H1 (cell line): ENCODE data around the gene FKBP5. TPM values are rescaled to one million over a fixed set of nuclear protein-coding genes. Genes with fewer than 3 reads are reported as not detected.
A peak's percentile ranks its signal among the peaks of the same experiment; 100 is the strongest.

Source experiments
- ASH2L ChIP-seq: fragments of 200-600, 300-600 bp; sonication (generic); IDR thresholded peaks from one replicate; pipeline ENCODE4 v1.7.1; 2017; ENCODE audit warnings: low read length
- BACH1 ChIP-seq: IDR thresholded peaks from 2 replicates; pipeline ENCODE4 v1.6.1; 2012; ENCODE audit warnings: low read length, improper control_type of control experiment
- BRCA1 ChIP-seq: IDR thresholded peaks from 2 replicates; pipeline ENCODE4 v1.6.1; 2012; ENCODE audit warnings: low read depth, low read length, improper control_type of control experiment
- CBX5 ChIP-seq: fragments of 300-800, 300-1000 bp; sonication (generic); IDR thresholded peaks from 2 replicates; pipeline ENCODE4 v1.7.1; 2016; ENCODE audit warnings: antibody characterized with exemption, low read length, low read depth
- CEBPB ChIP-seq: IDR thresholded peaks from 2 replicates; pipeline ENCODE4 v1.6.1; 2012; ENCODE audit warnings: low read depth, low read length
- CREB1 ChIP-seq: IDR thresholded peaks from 2 replicates; pipeline ENCODE4 v1.6.1; 2012; ENCODE audit warnings: inconsistent platforms
- CTBP2 ChIP-seq: IDR thresholded peaks from 2 replicates; pipeline ENCODE4 v1.7.0; 2011; ENCODE audit warnings: borderline replicate concordance, mild to moderate bottlenecking, moderate library complexity, mixed read lengths, low read length; ENCODE audit not compliant: insufficient read depth, insufficient read length
- GTF2F1 ChIP-seq: IDR thresholded peaks from 2 replicates; pipeline ENCODE4 v1.6.1; 2012; ENCODE audit warnings: low read depth, low read length, improper control_type of control experiment, borderline replicate concordance
- HDAC2 ChIP-seq, 2 experiments: fragments of 300-600 bp in 1 of 2; sonication (generic) in 1 of 2; IDR thresholded peaks; 2 replicates each; pipeline ENCODE4 v1.6.1; 2011 to 2012; ENCODE audit warnings: low read depth in 2 of 2, low read length in 2 of 2, mild to moderate bottlenecking in 2 of 2, moderate library complexity in 2 of 2, borderline replicate concordance in 1 of 2, inconsistent platforms in 1 of 2
- JUN ChIP-seq: IDR thresholded peaks from 2 replicates; pipeline ENCODE4 v1.6.1; 2011; ENCODE audit warnings: low read depth, mild to moderate bottlenecking, improper control_type of control experiment, low read length
- KDM4A ChIP-seq: IDR thresholded peaks from one replicate; pipeline ENCODE4 v1.7.1; 2012; ENCODE audit warnings: low read depth, mild to moderate bottlenecking, moderate library complexity, low read length, inconsistent platforms; ENCODE audit not compliant: severe bottlenecking
- NANOG ChIP-seq: IDR thresholded peaks from 2 replicates; pipeline ENCODE4 v1.6.1; 2011; ENCODE audit warnings: low read length, low read depth, mild to moderate bottlenecking, inconsistent platforms; ENCODE audit not compliant: insufficient read depth, poor library complexity, severe bottlenecking
- NRF1 ChIP-seq: IDR thresholded peaks from 2 replicates; pipeline ENCODE4 v1.6.1; 2011; ENCODE audit warnings: mild to moderate bottlenecking, low read depth, low read length, improper control_type of control experiment
- POU5F1 ChIP-seq: IDR thresholded peaks from 2 replicates; pipeline ENCODE4 v1.6.1; 2011; ENCODE audit warnings: low read depth, mild to moderate bottlenecking, low read length, moderate library complexity
- RFX5 ChIP-seq: IDR thresholded peaks from 2 replicates; pipeline ENCODE4 v1.6.1; 2011; ENCODE audit warnings: low read depth, low read length, improper control_type of control experiment, borderline replicate concordance
- SIRT6 ChIP-seq: IDR thresholded peaks from one replicate; pipeline ENCODE4 v1.7.1; 2012; ENCODE audit warnings: low read length, inconsistent platforms
- SP4 ChIP-seq: IDR thresholded peaks from 2 replicates; pipeline ENCODE4 v1.6.1; 2012; ENCODE audit warnings: low read length, inconsistent platforms
- TAF1 ChIP-seq: IDR thresholded peaks from 2 replicates; pipeline ENCODE4 v1.6.1; 2011; ENCODE audit warnings: mild to moderate bottlenecking, low read depth, low read length
- polyA plus RNA-seq, 7 experiments: library from polyadenylated mRNA; depleted of rRNA in 3 of 7; stranded (reverse) in 5 of 7; unstranded in 2 of 7; fragments of >200 nt in 5 of 7; fragments of 200-250 nt in 2 of 7; gene quantifications; 1 replicate in 5 of 7; 2 replicates in 1 of 7; 4 replicates in 1 of 7; pipeline versions ENCODE4 v1.2.1 to v1.2.3, GENCODE V29; 2011 to 2013; ENCODE audit warnings: missing spikeins in 2 of 7, mixed read lengths in 2 of 7
- total RNA-seq: library from RNA; stranded (reverse); fragmentation: NEBNext Ultra II Directional; extraction: Animal tissue kit (Norgen Biotek cat#: 25700); gene quantifications from 2 replicates; pipeline ENCODE4 v1.2.1, GENCODE V29; 2021
- TF ChIP-seq, protein P1 (sequence below): IDR thresholded peaks from 2 replicates; pipeline ENCODE4 v1.6.1; 2011; ENCODE audit warnings: low read length, improper control_type of control experiment
- TF ChIP-seq, protein P2 (sequence below): IDR thresholded peaks from 2 replicates; pipeline ENCODE4 v1.6.1; 2012; ENCODE audit warnings: low read length, inconsistent platforms
- TF ChIP-seq, protein P3 (sequence below): IDR thresholded peaks from 2 replicates; pipeline ENCODE4 v1.6.1; 2012; ENCODE audit warnings: inconsistent platforms

The FKBP5 gene
- total and polyA plus RNA-seq, 2 of the 8 experiments (the other 6 are each of a cell fraction or from before 2014, with no cell fraction given) = 14.3 to 40.4 TPM

DNA sequence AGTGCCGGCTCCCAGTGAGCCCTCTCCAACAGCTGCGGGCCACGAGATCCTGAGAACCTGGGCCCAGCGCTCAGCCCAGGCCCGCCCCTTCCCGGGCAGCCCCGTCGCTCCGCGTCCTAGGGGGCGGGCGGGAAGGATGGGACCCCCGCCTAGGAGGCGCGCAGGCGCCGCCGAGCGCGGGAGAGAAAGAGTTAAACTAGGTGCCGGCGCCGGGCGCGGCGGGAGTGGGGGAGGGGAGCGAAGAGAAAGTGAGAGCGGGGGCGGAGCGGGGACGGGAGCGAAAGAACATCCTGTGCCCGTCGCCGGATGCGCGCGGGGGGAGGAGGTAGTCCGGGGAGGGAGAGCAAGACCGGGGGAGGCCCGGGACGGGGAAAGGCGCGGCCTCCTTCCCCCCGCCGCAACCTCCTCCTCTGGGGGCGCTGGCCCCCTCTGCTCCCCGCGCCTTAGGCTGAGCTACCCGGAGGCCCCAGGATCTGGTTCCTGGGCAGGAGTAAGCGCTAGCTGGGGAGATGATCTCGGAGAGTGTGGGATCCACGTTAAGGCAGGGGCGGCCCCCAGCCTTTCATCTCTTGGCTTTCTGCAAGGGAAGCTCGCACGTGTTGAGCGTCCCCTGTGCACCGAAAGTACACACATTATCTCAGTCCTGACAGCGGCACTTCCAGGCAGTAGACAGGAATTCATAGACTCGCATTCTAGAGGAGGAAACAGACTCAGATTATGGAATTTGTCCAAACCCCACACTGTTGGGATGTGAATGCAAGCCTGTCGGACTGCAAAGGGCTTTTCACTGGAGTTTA, 43.2 kb upstream of the FKBP5 start (continued):
- TF ChIP-seq, protein P1, sequence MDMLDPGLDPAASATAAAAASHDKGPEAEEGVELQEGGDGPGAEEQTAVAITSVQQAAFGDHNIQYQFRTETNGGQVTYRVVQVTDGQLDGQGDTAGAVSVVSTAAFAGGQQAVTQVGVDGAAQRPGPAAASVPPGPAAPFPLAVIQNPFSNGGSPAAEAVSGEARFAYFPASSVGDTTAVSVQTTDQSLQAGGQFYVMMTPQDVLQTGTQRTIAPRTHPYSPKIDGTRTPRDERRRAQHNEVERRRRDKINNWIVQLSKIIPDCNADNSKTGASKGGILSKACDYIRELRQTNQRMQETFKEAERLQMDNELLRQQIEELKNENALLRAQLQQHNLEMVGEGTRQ = no peak
- no peak for TF ChIP-seq SP4
- no peak for TF ChIP-seq BACH1
- TF ChIP-seq CBX5 = no peak
- no peak for TF ChIP-seq KDM4A
- no peak for TF ChIP-seq NANOG
- peak; percentile 39 to 64; a peak in 2 of 4 replicates for TF ChIP-seq HDAC2 (IDR thresholded peaks at IDR 0.05; ENCODE audit: borderline replicate concordance in 1 of 2, low read depth in 2 of 2, low read length in 2 of 2)
- TF ChIP-seq, protein P2, sequence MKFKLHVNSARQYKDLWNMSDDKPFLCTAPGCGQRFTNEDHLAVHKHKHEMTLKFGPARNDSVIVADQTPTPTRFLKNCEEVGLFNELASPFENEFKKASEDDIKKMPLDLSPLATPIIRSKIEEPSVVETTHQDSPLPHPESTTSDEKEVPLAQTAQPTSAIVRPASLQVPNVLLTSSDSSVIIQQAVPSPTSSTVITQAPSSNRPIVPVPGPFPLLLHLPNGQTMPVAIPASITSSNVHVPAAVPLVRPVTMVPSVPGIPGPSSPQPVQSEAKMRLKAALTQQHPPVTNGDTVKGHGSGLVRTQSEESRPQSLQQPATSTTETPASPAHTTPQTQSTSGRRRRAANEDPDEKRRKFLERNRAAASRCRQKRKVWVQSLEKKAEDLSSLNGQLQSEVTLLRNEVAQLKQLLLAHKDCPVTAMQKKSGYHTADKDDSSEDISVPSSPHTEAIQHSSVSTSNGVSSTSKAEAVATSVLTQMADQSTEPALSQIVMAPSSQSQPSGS = no peak
- no peak for TF ChIP-seq BRCA1
- TF ChIP-seq CEBPB = no peak
- no peak for TF ChIP-seq POU5F1
- TF ChIP-seq TAF1 = peak; percentile 39; the same call in 1 of the 2 replicates
- TF ChIP-seq NRF1 = peak; percentile 17; the same call in 1 of the 2 replicates
- peak; percentile 82 for TF ChIP-seq CTBP2
- peak; percentile 88 for TF ChIP-seq ASH2L
- no peak for TF ChIP-seq RFX5
- no peak for TF ChIP-seq JUN
- TF ChIP-seq, protein P3, sequence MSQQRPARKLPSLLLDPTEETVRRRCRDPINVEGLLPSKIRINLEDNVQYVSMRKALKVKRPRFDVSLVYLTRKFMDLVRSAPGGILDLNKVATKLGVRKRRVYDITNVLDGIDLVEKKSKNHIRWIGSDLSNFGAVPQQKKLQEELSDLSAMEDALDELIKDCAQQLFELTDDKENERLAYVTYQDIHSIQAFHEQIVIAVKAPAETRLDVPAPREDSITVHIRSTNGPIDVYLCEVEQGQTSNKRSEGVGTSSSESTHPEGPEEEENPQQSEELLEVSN = 0 out of 2 replicates have a peak, but pooled peaks have one; percentile 19
- TF ChIP-seq GTF2F1 = no peak
- TF ChIP-seq CREB1 = no peak; the same call in none of the 2 replicates
- no peak for TF ChIP-seq SIRT6
